ENCODE measurements around the gene AMBRA1.

AMBRA1 gene

GRCh38 chr11:46414879-46415278, 178.9 kb downstream of the AMBRA1 start:
- no peak overlapping the region for H3K4me3 ChIP-seq (ENCODE audit: low read depth in 1 of 5, low read length in 5 of 5)
- H3K36me3 ChIP-seq (ENCODE audit: control insufficient read depth in 5 of 5, insufficient read depth in 5 of 5, low read length in 5 of 5): peaks cover 0 to 52% (median 50%) of the 10 kb centered on the region in 5 donors
- H3K9ac ChIP-seq (ENCODE audit: low read length in 5 of 5): no peak overlapping the region
- H3K27ac ChIP-seq (ENCODE audit: low read depth, low read length): no peak overlapping the region
- no peaks in the 10 kb centered on the region for H3K27me3 ChIP-seq (ENCODE audit: control insufficient read depth in 5 of 5, insufficient read depth in 4 of 5, low read length in 5 of 5)
- H3K9me3 ChIP-seq (ENCODE audit: control insufficient read depth in 5 of 5, low read length in 5 of 5): no peaks in the 10 kb centered on the region
- peaks cover 0 to 10% (median 5%) of the 10 kb centered on the region in 5 donors for H3K4me1 ChIP-seq (ENCODE audit: control insufficient read depth in 5 of 5, insufficient read depth in 5 of 5, low read length in 5 of 5)

DNA sequence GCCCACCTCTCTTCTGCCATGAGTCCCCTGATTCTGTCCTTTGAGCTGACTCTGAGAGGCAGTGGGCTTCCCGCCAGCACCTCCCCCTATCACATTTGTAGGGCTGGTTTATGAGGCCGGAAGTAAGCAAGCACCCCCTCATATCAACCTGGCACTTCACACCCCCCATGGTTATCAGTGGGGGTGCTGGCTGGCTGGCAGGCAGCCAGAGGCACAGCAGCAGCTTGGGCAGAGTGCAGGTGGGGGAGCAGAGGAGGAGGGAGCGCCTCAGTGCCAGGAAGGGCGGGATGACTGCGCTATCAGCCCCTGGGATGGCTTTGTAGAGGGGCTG, 179.4 kb downstream of the AMBRA1 start:
- Histone ChIP-seq H3K4me1 (ENCODE audit: control insufficient read depth in 5 of 5, insufficient read depth in 5 of 5, low read length in 5 of 5) (peaks cover 0 to 10% (median 5%) of the 10 kb centered on the region in 5 donors), H3K27ac (ENCODE audit: low read depth, low read length) (no peak overlapping the region), H3K9me3 (ENCODE audit: control insufficient read depth in 5 of 5, low read length in 5 of 5) (no peaks in the 10 kb centered on the region), H3K27me3 (ENCODE audit: control insufficient read depth in 5 of 5, insufficient read depth in 4 of 5, low read length in 5 of 5) (no peaks in the 10 kb centered on the region), H3K4me3 (ENCODE audit: low read depth in 1 of 5, low read length in 5 of 5) (no peak overlapping the region), H3K36me3 (ENCODE audit: control insufficient read depth in 5 of 5, insufficient read depth in 5 of 5, low read length in 5 of 5) (peaks cover 0 to 57% (median 53%) of the 10 kb centered on the region in 5 donors), H3K9ac (ENCODE audit: low read length in 5 of 5) (no peak overlapping the region)

GRCh38 chr11:46413760-46414465, 179.9 kb downstream of the AMBRA1 start:
- Histone ChIP-seq H3K27me3 (ENCODE audit: control insufficient read depth in 5 of 5, insufficient read depth in 4 of 5, low read length in 5 of 5) (no peaks in the 10 kb centered on the region), H3K27ac (ENCODE audit: low read depth, low read length) (no peak overlapping the region), H3K4me3 (ENCODE audit: low read depth in 1 of 5, low read length in 5 of 5) (no peak overlapping the region), H3K4me1 (ENCODE audit: control insufficient read depth in 5 of 5, insufficient read depth in 5 of 5, low read length in 5 of 5) (peaks cover 0 to 10% (median 5%) of the 10 kb centered on the region in 5 donors), H3K9me3 (ENCODE audit: control insufficient read depth in 5 of 5, low read length in 5 of 5) (no peaks in the 10 kb centered on the region), H3K9ac (ENCODE audit: low read length in 5 of 5) (no peak overlapping the region), H3K36me3 (ENCODE audit: control insufficient read depth in 5 of 5, insufficient read depth in 5 of 5, low read length in 5 of 5) (peaks cover 0 to 61% (median 54%) of the 10 kb centered on the region in 5 donors)

GRCh38 chr11:46410021-46410420, 183.8 kb downstream of the AMBRA1 start:
- Histone ChIP-seq H3K27ac (ENCODE audit: low read depth, low read length) (no peak overlapping the region), H3K36me3 (ENCODE audit: control insufficient read depth in 5 of 5, insufficient read depth in 5 of 5, low read length in 5 of 5) (peaks cover 0 to 64% (median 54%) of the 10 kb centered on the region in 5 donors), H3K9ac (ENCODE audit: low read length in 5 of 5) (no peak overlapping the region), H3K4me1 (ENCODE audit: control insufficient read depth in 5 of 5, insufficient read depth in 5 of 5, low read length in 5 of 5) (peaks cover 2 to 7% (median 2%) of the 10 kb centered on the region in 5 donors), H3K27me3 (ENCODE audit: control insufficient read depth in 5 of 5, insufficient read depth in 4 of 5, low read length in 5 of 5) (no peaks in the 10 kb centered on the region), H3K9me3 (ENCODE audit: control insufficient read depth in 5 of 5, low read length in 5 of 5) (no peaks in the 10 kb centered on the region), H3K4me3 (ENCODE audit: low read depth in 1 of 5, low read length in 5 of 5) (no peak overlapping the region)

GRCh38 chr11:46408407-46408986, 185.3 kb downstream of the AMBRA1 start:
- Histone ChIP-seq H3K9me3 (ENCODE audit: control insufficient read depth in 5 of 5, low read length in 5 of 5) (no peaks in the 10 kb centered on the region), H3K4me1 (ENCODE audit: control insufficient read depth in 5 of 5, insufficient read depth in 5 of 5, low read length in 5 of 5) (peaks cover 3 to 17% (median 13%) of the 10 kb centered on the region in 5 donors), H3K36me3 (ENCODE audit: control insufficient read depth in 5 of 5, insufficient read depth in 5 of 5, low read length in 5 of 5) (peaks cover 0 to 59% (median 43%) of the 10 kb centered on the region in 5 donors), H3K4me3 (ENCODE audit: low read depth in 1 of 5, low read length in 5 of 5) (no peak overlapping the region), H3K9ac (ENCODE audit: low read length in 5 of 5) (no peak overlapping the region), H3K27ac (ENCODE audit: low read depth, low read length) (no peak overlapping the region), H3K27me3 (ENCODE audit: control insufficient read depth in 5 of 5, insufficient read depth in 4 of 5, low read length in 5 of 5) (no peaks in the 10 kb centered on the region)

- H3K27me3 ChIP-seq (ENCODE audit: control insufficient read depth in 5 of 5, insufficient read depth in 4 of 5, low read length in 5 of 5): no peaks in the 10 kb centered on the region
- H3K9ac ChIP-seq (ENCODE audit: low read length in 5 of 5): no peak overlapping the region
- H3K27ac ChIP-seq (ENCODE audit: low read depth, low read length): no peak overlapping the region
- H3K36me3 ChIP-seq (ENCODE audit: control insufficient read depth in 5 of 5, insufficient read depth in 5 of 5, low read length in 5 of 5): peaks cover 0 to 53% (median 37%) of the 10 kb centered on the region in 5 donors
- peaks cover 8 to 26% (median 21%) of the 10 kb centered on the region in 5 donors for H3K4me1 ChIP-seq (ENCODE audit: control insufficient read depth in 5 of 5, insufficient read depth in 5 of 5, low read length in 5 of 5)
- H3K9me3 ChIP-seq (ENCODE audit: control insufficient read depth in 5 of 5, low read length in 5 of 5): no peaks in the 10 kb centered on the region
- no peak overlapping the region for H3K4me3 ChIP-seq (ENCODE audit: low read depth in 1 of 5, low read length in 5 of 5)
Observed at GRCh38 chr11:46407635-46408034, 186.2 kb downstream of the AMBRA1 start.

DNA sequence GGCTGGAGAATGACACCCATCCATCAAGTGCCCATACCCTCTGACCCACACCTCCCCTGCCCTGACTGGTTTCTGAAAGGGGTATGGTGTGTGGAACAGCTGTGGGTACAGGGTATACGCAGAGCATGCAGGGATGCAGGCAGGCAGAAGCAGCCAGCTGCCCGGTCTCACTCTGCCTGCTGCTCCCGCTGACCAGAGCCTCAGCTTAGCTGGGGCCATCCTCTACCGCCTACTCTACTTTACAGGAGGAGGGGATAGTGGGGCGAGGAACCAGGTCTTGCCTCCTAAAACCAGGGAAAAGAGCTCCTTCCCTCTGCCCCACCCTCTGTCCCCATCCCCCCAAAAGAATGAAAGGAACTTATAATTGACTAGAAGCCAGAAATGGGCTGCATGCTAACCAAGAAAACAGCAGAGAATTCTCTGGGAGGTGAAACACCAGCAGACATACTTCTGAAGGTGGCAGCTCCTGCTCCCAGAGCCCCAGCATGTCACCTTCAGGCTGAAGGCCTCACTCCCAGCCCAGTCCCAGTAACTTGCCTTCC, 189.3 kb downstream of the AMBRA1 start:
- Histone ChIP-seq H3K4me3 (ENCODE audit: low read depth in 1 of 5, low read length in 5 of 5) (no peak overlapping the region), H3K27me3 (ENCODE audit: control insufficient read depth in 5 of 5, insufficient read depth in 4 of 5, low read length in 5 of 5) (no peaks in the 10 kb centered on the region), H3K9me3 (ENCODE audit: control insufficient read depth in 5 of 5, low read length in 5 of 5) (no peaks in the 10 kb centered on the region), H3K36me3 (ENCODE audit: control insufficient read depth in 5 of 5, insufficient read depth in 5 of 5, low read length in 5 of 5) (peaks cover 0 to 58% (median 30%) of the 10 kb centered on the region in 5 donors), H3K9ac (ENCODE audit: low read length in 5 of 5) (no peak overlapping the region), H3K27ac (ENCODE audit: low read depth, low read length) (no peak overlapping the region), H3K4me1 (ENCODE audit: control insufficient read depth in 5 of 5, insufficient read depth in 5 of 5, low read length in 5 of 5) (peaks cover 10 to 29% (median 28%) of the 10 kb centered on the region in 5 donors)

DNA sequence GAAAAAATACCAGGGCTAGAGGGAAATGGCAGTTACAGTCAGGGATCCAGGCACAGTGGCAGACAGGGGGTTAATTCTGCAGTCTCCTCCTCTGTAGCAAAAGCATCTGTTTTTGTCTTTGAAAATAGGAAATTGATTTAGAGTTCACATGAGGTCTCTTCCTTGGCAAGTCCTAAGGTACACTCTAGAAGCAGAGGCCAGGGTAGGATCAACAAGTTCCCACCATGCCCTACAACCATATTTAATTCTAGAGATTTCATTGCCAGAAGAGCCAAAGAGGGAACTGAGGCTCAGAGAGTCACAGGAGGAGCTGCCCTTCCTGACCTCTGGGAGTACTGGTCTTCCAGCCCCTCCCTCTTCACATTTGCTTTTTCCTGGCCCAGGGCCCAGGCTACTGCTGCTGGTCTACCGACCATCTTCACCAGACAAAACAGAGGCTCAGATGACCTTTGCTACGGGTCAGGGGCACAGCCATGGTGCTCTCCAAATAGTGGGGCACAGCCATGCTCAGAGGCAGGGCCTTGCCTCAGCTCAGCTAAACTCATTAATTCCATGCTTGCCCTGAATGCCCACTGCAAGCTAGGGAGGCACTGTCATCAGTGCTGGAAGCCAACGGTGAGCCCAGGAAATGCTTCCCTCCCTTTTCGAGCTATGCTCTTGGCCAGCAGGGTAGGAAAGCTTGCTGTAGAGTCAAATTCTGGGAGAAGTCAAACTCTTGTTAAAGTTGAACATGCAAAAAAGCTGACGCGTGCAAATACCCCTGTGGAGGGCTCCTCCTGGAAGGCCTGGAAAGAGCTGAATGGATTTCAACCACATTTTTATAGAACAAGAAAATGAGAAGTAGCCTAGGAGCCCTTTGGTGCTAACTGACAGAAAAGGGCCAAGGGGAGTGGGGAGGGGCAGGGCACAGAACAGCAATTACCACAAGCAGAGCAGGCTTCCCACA, 190.6 kb downstream of the AMBRA1 start:
- Histone ChIP-seq H3K9me3 (ENCODE audit: control insufficient read depth in 5 of 5, low read length in 5 of 5) (no peaks in the 10 kb centered on the region), H3K9ac (ENCODE audit: low read length in 5 of 5) (no peak overlapping the region), H3K27me3 (ENCODE audit: control insufficient read depth in 5 of 5, insufficient read depth in 4 of 5, low read length in 5 of 5) (no peaks in the 10 kb centered on the region), H3K36me3 (ENCODE audit: control insufficient read depth in 5 of 5, insufficient read depth in 5 of 5, low read length in 5 of 5) (peaks cover 0 to 47% (median 21%) of the 10 kb centered on the region in 5 donors), H3K4me3 (ENCODE audit: low read depth in 1 of 5, low read length in 5 of 5) (no peak overlapping the region), H3K4me1 (ENCODE audit: control insufficient read depth in 5 of 5, insufficient read depth in 5 of 5, low read length in 5 of 5) (peaks cover 10 to 29% (median 28%) of the 10 kb centered on the region in 5 donors), H3K27ac (ENCODE audit: low read depth, low read length) (no peak overlapping the region)

- H3K9ac ChIP-seq (ENCODE audit: low read length in 5 of 5): no peak overlapping the region
- no peaks in the 10 kb centered on the region for H3K9me3 ChIP-seq (ENCODE audit: control insufficient read depth in 5 of 5, low read length in 5 of 5)
- no peak overlapping the region for H3K4me3 ChIP-seq (ENCODE audit: low read depth in 1 of 5, low read length in 5 of 5)
- H3K4me1 ChIP-seq (ENCODE audit: control insufficient read depth in 5 of 5, insufficient read depth in 5 of 5, low read length in 5 of 5): peaks cover 2 to 12% (median 8%) of the 10 kb centered on the region in 5 donors
- H3K27me3 ChIP-seq (ENCODE audit: control insufficient read depth in 5 of 5, insufficient read depth in 4 of 5, low read length in 5 of 5): no peaks in the 10 kb centered on the region
- no peak overlapping the region for H3K27ac ChIP-seq (ENCODE audit: low read depth, low read length)
- H3K36me3 ChIP-seq (ENCODE audit: control insufficient read depth in 5 of 5, insufficient read depth in 5 of 5, low read length in 5 of 5): peaks cover 0 to 41% (median 28%) of the 10 kb centered on the region in 5 donors
Observed at GRCh38 chr11:46397526-46397925, 196.3 kb downstream of the AMBRA1 start.

All from subcutaneous abdominal adipose tissue (tissue), 5 donors.